GM12801 (cell line): Measurements from ENCODE around the gene IFI6.

ENCODE experiments used
- TF ChIP-seq, protein P1 (sequence below): IDR thresholded peaks from one replicate; pipeline ENCODE4 v1.5.1; 2011; ENCODE audit warnings: control low read depth; ENCODE audit not compliant: insufficient read length; ENCODE audit errors: extremely low read depth

Gene IFI6

GRCh38 chr1:27678747-27679146 lies 6.8 kb upstream of the IFI6 start:
- TF ChIP-seq, protein P1, sequence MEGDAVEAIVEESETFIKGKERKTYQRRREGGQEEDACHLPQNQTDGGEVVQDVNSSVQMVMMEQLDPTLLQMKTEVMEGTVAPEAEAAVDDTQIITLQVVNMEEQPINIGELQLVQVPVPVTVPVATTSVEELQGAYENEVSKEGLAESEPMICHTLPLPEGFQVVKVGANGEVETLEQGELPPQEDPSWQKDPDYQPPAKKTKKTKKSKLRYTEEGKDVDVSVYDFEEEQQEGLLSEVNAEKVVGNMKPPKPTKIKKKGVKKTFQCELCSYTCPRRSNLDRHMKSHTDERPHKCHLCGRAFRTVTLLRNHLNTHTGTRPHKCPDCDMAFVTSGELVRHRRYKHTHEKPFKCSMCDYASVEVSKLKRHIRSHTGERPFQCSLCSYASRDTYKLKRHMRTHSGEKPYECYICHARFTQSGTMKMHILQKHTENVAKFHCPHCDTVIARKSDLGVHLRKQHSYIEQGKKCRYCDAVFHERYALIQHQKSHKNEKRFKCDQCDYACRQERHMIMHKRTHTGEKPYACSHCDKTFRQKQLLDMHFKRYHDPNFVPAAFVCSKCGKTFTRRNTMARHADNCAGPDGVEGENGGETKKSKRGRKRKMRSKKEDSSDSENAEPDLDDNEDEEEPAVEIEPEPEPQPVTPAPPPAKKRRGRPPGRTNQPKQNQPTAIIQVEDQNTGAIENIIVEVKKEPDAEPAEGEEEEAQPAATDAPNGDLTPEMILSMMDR, result no peak

- TF ChIP-seq, protein P1, result no peak
These were observed 4.4 kb upstream of the IFI6 start for GRCh38 chr1:27676410-27676809.

DNA sequence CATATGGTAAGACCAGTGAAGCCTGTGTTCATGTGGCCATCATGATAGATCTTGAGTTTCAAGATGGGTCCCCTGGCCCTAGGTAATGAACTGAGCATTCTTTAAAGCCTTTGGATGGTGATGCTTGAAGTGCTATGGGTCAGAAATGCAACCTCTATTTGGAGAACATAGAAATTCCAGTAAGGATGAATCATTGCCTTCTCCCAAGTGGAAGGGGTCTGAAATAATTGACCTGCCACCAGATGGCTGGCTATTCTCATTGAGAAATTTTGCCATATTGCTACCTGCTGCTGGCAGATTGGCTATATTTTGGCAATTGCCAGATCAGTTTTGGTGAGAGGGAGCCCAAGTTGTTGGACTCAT lies 739 bp upstream of the IFI6 start:
- TF ChIP-seq, protein P1, result no peak

- TF ChIP-seq, protein P1, result no peak
These were observed 2.1 kb downstream of the IFI6 start for GRCh38 chr1:27669876-27670275.

- TF ChIP-seq, protein P1, result peak; percentile 16
These were observed 2.9 kb downstream of the IFI6 start for GRCh38 chr1:27668808-27669723.

- TF ChIP-seq, protein P1, result no peak
These were observed 3.7 kb downstream of the IFI6 start for GRCh38 chr1:27668121-27668807.

DNA sequence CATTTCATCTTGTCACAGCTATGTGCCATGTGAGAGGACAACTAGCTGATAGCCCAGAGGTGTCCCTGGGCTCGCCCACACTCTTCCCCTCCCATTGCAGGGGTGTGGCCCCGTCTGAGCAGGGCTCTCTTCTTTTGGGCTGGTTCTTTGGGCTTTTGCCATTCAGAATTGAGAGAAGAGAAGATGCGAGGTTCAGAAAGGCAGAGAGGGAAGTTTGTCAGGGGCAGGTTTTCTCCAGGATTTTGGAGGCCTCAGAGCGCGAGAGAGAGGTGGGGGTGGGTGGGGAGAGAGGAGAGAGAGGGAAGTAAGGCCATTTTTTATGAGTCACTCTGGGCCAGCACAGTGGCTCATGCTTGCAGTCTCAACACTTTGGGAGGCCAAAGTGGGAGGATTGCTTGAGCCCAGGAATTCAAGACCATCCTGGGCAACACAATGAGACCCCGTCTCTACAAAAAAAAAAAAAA lies 5.2 kb downstream of the IFI6 start:
- TF ChIP-seq, protein P1, result no peak
